Choroid plexus epithelial cell (primary cell): ENCODE results near the gene ZMIZ1.

Experiments used
- DNase-seq: peaks from one replicate; pipeline ENCODE4 v3.0.0-alpha.2; 2010; ENCODE audit warnings: low read depth
- H3K4me3 ChIP-seq: 2 replicates; pipeline ENCODE4 v1.5.1; 2011; ENCODE audit warnings: low read depth, mild to moderate bottlenecking, control low read depth, low read length, moderate library complexity
- TF ChIP-seq, protein P1 (sequence below): conservative IDR thresholded peaks from 2 replicates; pipeline ENCODE4 v1.5.1; 2011; ENCODE audit warnings: low read depth, mild to moderate bottlenecking, control low read depth, inconsistent platforms, low read length, moderate library complexity

The ZMIZ1 gene

GRCh38 chr10:79148452-79149344, 79.9 kb downstream of the ZMIZ1 start:
- TF ChIP-seq, protein P1, sequence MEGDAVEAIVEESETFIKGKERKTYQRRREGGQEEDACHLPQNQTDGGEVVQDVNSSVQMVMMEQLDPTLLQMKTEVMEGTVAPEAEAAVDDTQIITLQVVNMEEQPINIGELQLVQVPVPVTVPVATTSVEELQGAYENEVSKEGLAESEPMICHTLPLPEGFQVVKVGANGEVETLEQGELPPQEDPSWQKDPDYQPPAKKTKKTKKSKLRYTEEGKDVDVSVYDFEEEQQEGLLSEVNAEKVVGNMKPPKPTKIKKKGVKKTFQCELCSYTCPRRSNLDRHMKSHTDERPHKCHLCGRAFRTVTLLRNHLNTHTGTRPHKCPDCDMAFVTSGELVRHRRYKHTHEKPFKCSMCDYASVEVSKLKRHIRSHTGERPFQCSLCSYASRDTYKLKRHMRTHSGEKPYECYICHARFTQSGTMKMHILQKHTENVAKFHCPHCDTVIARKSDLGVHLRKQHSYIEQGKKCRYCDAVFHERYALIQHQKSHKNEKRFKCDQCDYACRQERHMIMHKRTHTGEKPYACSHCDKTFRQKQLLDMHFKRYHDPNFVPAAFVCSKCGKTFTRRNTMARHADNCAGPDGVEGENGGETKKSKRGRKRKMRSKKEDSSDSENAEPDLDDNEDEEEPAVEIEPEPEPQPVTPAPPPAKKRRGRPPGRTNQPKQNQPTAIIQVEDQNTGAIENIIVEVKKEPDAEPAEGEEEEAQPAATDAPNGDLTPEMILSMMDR = no peak
- no peak for DNase-seq
- H3K4me3 ChIP-seq = no peak overlapping the region

DNA sequence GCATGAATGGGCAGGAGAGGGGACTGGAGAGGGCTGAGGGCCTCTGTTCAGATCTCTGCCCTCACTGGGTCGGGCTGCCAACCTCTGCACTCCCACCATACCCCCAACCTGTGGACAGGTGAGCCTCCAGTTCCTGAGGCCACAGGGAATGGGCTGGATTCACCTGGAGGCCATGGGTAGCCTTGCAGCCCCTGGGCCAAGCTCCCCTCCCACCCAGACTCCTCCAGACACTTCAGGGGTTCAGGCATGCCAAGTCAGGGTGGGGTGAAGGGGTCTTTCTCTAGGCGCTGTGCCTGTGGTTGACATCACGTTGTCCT, 80.5 kb downstream of the ZMIZ1 start:
- H3K4me3 ChIP-seq = no peak overlapping the region
- DNase-seq = no peak
- TF ChIP-seq, protein P1 = no peak

DNA sequence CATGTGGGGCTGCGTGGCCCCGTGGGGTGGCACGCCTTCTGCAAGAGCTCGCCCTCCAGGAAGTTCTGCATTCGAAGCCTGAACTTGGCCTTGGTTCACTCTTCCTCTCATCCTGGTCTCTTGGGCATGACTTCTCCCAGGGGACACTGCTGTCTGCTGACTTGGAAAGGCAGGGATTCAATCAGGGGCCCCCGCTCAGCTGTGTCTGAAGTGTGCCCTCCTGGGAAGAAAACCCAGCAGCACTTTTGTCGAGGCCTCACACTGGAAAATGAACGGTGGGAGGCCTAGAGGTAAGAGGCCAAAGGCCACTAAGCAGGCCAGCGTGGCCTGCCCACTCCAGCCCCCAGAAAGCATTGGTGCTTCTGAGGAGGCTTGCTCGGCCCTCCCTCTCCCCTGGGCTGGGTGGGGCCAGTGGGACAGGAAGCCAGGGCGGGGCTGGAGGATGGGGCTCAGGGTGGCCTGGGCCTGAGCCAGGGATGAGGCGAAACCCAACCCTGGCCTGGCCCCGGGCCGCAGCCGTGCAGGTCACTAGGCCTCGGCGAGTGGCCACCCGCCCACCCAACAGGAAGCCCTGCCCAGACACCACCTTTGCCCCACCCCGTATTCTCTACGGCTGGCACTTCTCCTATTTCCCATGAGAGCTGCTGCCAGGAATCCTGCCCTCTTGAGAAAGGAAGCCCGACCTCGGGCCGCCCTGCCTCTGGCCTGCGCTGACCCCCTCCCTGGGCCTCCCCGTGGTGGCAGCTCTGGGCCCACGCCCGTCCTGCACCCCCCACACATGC, 81.1 kb downstream of the ZMIZ1 start:
- peak; percentile 61 for DNase-seq
- no peak overlapping the region for H3K4me3 ChIP-seq
- TF ChIP-seq, protein P1 = no peak

- no peak overlapping the region for H3K4me3 ChIP-seq
- DNase-seq = no peak
- TF ChIP-seq, protein P1 = no peak
These were observed 81.6 kb downstream of the ZMIZ1 start for GRCh38 chr10:79150444-79150754.

DNA sequence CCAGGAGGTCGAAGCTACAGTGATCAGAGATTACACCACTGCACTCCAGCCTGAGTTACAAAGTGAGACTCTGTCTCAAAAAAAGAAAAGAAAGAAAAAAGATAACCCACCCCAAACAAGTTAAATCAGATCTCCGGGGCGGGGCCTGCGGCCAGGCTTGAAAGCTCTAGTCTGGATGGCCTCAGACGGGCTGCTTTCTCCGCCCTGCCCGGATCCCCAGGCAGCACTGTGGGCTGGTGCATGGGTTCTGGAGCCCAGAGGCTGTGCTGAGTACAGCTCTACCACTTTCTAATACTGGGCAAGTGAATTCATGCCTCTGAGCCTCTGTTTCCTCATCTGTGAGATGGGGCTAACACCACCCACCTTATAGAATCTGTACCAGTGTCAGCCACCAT, 83.7 kb downstream of the ZMIZ1 start:
- H3K4me3 ChIP-seq = no peak overlapping the region
- TF ChIP-seq, protein P1 = no peak
- no peak for DNase-seq

DNA sequence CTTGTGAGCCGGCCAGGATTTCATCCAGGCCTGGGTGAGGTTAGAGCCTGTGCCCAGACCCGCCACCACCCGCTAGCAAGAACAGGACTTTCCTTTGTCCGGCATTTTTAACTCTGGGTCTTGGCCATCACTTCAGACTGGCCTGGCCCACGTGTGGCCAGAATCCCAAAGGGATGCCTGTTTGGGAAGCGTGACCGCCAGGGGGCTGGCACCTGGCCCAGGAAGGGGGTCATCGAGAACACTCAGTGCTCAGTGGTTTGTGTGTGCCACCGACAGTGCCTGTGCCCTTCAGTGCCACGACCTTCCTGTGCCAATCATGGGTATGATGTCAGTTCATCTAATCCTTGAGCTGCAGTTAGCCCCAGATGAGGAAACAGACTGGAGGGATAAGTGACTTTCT, 85.0 kb downstream of the ZMIZ1 start:
- DNase-seq = no peak
- TF ChIP-seq, protein P1 = no peak
- H3K4me3 ChIP-seq = no peak overlapping the region
